Measurements from ENCODE around the gene EHD1.

GRCh38 chr11:64854534-64855502 is 23.6 kb downstream of the EHD1 start:
- TF ChIP-seq CTCF (IDR thresholded peaks at IDR 0.05) (no peak), POLR2A (IDR thresholded peaks at IDR 0.05) (no peak)
